ENCODE measurements around the gene GPRC5A. TPM values are rescaled to one million over a fixed set of nuclear protein-coding genes. Genes with fewer than 3 reads are reported as not detected.

Gene GPRC5A
- total RNA-seq, 1 donor from 2014 or later: 0.78 TPM

Other genes starting within 250 kb of the GPRC5A start
- not detected for gene GPR19, start 195.4 kb upstream of the GPRC5A start, total RNA-seq
- 29.5 TPM for gene CDKN1B, start 174.2 kb upstream of the GPRC5A start, total RNA-seq
- gene APOLD1, start 105.9 kb upstream of the GPRC5A start, total RNA-seq: 13.0 TPM
- 25.5 TPM for gene DDX47, start 78.2 kb upstream of the GPRC5A start, total RNA-seq
- gene GPRC5D, start 60.6 kb downstream of the GPRC5A start, total RNA-seq: not detected
- gene HEBP1, start 108.7 kb downstream of the GPRC5A start, total RNA-seq: 44.3 TPM
- gene FAM234B, start 152.8 kb downstream of the GPRC5A start, total RNA-seq: 1.6 TPM
- not detected for gene GSG1, start 212.1 kb downstream of the GPRC5A start, total RNA-seq